Endodermal cell (in vitro differentiated cells): ENCODE data around the gene PXDN. TPM values are rescaled to one million over a fixed set of nuclear protein-coding genes. Genes with fewer than 3 reads are reported as not detected.

Source experiments
- DNase-seq: peaks from one replicate; pipeline ENCODE4 v3.0.0-alpha.2; 2017
- H3K27ac ChIP-seq: 2 replicates; pipeline ENCODE4 v1.5.1; 2013; ENCODE audit warnings: mild to moderate bottlenecking, low read depth, low read length, moderate library complexity
- H3K27me3 ChIP-seq: 2 replicates; pipeline ENCODE4 v1.6.1; 2013; ENCODE audit warnings: mild to moderate bottlenecking, low read length, moderate library complexity; ENCODE audit not compliant: insufficient read depth, control insufficient read depth, poor library complexity, severe bottlenecking
- H3K36me3 ChIP-seq: 2 replicates; pipeline ENCODE4 v1.7.0; 2013; ENCODE audit warnings: mild to moderate bottlenecking, low read length, moderate library complexity; ENCODE audit not compliant: control insufficient read depth, insufficient read depth
- H3K4me1 ChIP-seq: one replicate; pipeline ENCODE4 v1.7.0; 2013; ENCODE audit warnings: low read length; ENCODE audit not compliant: control insufficient read depth, insufficient read depth
- H3K4me3 ChIP-seq: 2 replicates; pipeline ENCODE4 v1.5.1; 2013; ENCODE audit warnings: mild to moderate bottlenecking, low read length, moderate library complexity
- H3K9ac ChIP-seq: 2 replicates; pipeline ENCODE4 v1.6.1; 2013; ENCODE audit warnings: mild to moderate bottlenecking, low read length, moderate library complexity; ENCODE audit not compliant: poor library complexity, severe bottlenecking; ENCODE audit errors: extremely low read depth
- H3K9me3 ChIP-seq: 2 replicates; pipeline ENCODE4 v1.6.1; 2013; ENCODE audit warnings: mild to moderate bottlenecking, low read length, moderate library complexity; ENCODE audit not compliant: control insufficient read depth
- H3K27ac Mint-ChIP-seq: 2 replicates; pipeline ENCODE4 v1.8.0; 2020; ENCODE audit warnings: mixed read lengths
- H3K27me3 Mint-ChIP-seq: 2 replicates; pipeline ENCODE4 v1.8.0; 2021; ENCODE audit warnings: mild to moderate bottlenecking, mixed read lengths; ENCODE audit not compliant: insufficient read depth
- H3K36me3 Mint-ChIP-seq: 2 replicates; pipeline ENCODE4 v1.8.0; 2020; ENCODE audit warnings: low read depth, mixed read lengths
- H3K4me1 Mint-ChIP-seq: 2 replicates; pipeline ENCODE4 v1.8.0; 2020; ENCODE audit warnings: mixed read lengths
- H3K4me3 Mint-ChIP-seq: 2 replicates; pipeline ENCODE4 v1.8.0; 2020; ENCODE audit warnings: mild to moderate bottlenecking, moderate library complexity, mixed read lengths
- H3K9me3 Mint-ChIP-seq: 2 replicates; pipeline ENCODE4 v1.8.0; 2020; ENCODE audit warnings: mild to moderate bottlenecking, mixed read lengths
- WGBS, 2 experiments: methylation state at CpG; one replicate each; pipeline versions ENCODE4 v1.1.5 to v1.1.7; 2013; ENCODE audit warnings: missing lambda C conversion rate in 2 of 2, mixed read lengths in 1 of 2; ENCODE audit not compliant: insufficient coverage in 1 of 2, insufficient read length in 1 of 2; 5-methylcytosine and 5-hydroxymethylcytosine counted together
- total RNA-seq, 2 donors: library from RNA; stranded (reverse); fragmentation: NEBNext Ultra II Directional in 1 of 2; extraction: Animal tissue kit (Norgen Biotek cat#: 25700) in 1 of 2; gene quantifications; 2 replicates in 1 of 2; 3 replicates in 1 of 2; pipeline ENCODE4 v1.2.1, GENCODE V29; 2021
- TF ChIP-seq, protein P1 (sequence below): fragments of 200-600 bp; sonication (generic); conservative IDR thresholded peaks from 2 replicates; pipeline ENCODE4 v1.5.0; 2021; ENCODE audit warnings: antibody characterized with exemption, mild to moderate bottlenecking

PXDN gene
- total RNA-seq, 2 donors from 2014 or later = 212 to 247 TPM

GRCh38 chr2:1772471-1773267, 28.4 kb upstream of the PXDN start:
- H3K4me1 Mint-ChIP-seq = no peaks in the 10 kb centered on the region
- WGBS, 2 experiments = 92 to 96% methylated on average over 6 to 8 of the region's 8 CpGs
- H3K36me3 Mint-ChIP-seq = no peaks in the 10 kb centered on the region
- no peaks in the 10 kb centered on the region for H3K9me3 Mint-ChIP-seq
- no peaks in the 10 kb centered on the region for H3K4me1 ChIP-seq
- no peaks in the 10 kb centered on the region for H3K36me3 ChIP-seq
- H3K27me3 ChIP-seq = no peaks in the 10 kb centered on the region
- no peaks in the 10 kb centered on the region for H3K27me3 Mint-ChIP-seq
- TF ChIP-seq, protein P1, sequence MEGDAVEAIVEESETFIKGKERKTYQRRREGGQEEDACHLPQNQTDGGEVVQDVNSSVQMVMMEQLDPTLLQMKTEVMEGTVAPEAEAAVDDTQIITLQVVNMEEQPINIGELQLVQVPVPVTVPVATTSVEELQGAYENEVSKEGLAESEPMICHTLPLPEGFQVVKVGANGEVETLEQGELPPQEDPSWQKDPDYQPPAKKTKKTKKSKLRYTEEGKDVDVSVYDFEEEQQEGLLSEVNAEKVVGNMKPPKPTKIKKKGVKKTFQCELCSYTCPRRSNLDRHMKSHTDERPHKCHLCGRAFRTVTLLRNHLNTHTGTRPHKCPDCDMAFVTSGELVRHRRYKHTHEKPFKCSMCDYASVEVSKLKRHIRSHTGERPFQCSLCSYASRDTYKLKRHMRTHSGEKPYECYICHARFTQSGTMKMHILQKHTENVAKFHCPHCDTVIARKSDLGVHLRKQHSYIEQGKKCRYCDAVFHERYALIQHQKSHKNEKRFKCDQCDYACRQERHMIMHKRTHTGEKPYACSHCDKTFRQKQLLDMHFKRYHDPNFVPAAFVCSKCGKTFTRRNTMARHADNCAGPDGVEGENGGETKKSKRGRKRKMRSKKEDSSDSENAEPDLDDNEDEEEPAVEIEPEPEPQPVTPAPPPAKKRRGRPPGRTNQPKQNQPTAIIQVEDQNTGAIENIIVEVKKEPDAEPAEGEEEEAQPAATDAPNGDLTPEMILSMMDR = no peak
- no peak overlapping the region for H3K4me3 Mint-ChIP-seq
- peak; percentile 35 for DNase-seq
- H3K27ac Mint-ChIP-seq = no peak overlapping the region
- no peak overlapping the region for H3K4me3 ChIP-seq
- no peaks in the 10 kb centered on the region for H3K9me3 ChIP-seq
- H3K9ac ChIP-seq = no peak overlapping the region
- no peak overlapping the region for H3K27ac ChIP-seq

DNA sequence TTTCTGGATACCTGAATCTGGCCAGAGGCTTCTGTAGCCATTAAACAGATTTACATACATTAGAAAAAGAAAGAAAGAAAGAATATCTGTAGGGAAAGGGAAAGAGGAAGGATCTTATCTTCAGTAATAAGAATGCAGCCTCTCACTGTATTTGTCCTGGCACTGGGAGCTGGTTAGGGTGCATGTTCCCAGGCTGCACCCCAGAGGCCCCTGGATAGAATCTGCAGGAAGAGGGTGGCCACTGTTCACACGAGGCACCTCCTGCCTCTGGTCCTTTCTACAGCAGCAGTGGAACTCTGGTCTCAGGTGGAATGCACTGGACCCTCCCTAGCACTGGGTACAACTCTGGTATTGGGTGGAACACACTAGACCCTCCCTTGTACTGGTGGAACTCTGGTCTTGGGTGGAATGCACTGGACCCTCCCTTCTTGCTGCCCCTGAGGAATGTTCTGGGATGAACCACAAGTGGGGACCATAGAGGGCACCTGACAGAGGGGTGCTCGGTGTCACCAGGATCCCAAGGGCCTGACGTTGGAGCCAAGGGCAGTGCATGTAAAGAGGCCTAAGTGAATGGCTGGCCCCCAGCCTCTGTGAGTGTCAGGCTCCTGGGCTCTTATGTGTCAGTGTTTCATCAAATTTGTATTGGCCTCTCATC, 27.4 kb upstream of the PXDN start:
- Histone ChIP-seq H3K27ac (no peak overlapping the region), H3K4me3 (no peak overlapping the region), H3K9ac (no peak overlapping the region), H3K9me3 (no peaks in the 10 kb centered on the region), H3K4me1 (no peaks in the 10 kb centered on the region), H3K27me3 (no peaks in the 10 kb centered on the region), H3K36me3 (no peaks in the 10 kb centered on the region)
- Mint-ChIP-seq H3K27ac (no peak overlapping the region), H3K27me3 (no peaks in the 10 kb centered on the region), H3K9me3 (no peaks in the 10 kb centered on the region), H3K36me3 (no peaks in the 10 kb centered on the region), H3K4me3 (no peak overlapping the region), H3K4me1 (no peaks in the 10 kb centered on the region)
- TF ChIP-seq, protein P1 = no peak
- DNase-seq = peak; percentile 46
- WGBS, 2 experiments = 84 to 94% methylated on average over 3 of the region's 3 CpGs

DNA sequence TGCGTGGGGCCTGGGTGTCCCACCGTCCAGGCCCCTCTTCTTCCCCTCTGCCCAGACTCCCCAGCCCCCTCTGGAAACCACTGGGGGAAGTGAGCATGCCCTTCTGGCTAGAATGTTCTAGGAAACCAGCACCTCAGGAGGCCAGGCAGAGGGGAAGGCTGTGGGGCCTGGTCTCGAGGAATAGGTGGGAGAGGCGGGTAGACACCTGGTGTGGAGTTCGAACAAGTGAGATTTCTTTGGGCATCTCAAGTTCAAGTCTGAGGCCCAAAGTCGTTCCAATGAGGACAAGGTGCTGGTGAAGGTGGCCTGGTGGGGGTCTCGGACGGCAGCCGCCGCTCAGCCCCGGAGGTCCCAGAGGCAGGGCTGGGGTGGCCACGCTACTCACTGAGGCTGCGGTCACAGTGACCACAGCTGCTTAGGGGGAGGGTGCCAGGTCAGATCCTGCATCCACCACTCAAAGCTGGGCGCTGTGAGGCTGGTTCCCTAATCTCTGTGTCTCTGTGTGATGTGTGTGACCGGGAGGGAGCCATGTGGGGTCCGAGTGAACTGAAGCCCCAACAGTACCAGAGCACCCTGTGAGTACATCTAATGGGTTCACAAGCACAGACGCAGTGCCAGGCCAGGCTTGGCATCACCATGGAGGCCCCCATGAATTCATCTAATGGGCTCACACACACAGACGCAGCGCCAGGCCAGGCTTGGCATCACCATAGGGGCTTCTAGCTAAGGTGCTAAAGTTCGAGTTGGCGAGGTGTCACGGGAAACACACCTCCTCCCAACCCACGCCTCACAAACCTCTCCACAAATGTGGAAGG, 26.5 kb upstream of the PXDN start:
- WGBS, 2 experiments = 92 to 93% methylated on average over 9 to 23 of the region's 23 CpGs
- Mint-ChIP-seq H3K27ac (no peak overlapping the region), H3K4me1 (no peaks in the 10 kb centered on the region), H3K27me3 (no peaks in the 10 kb centered on the region), H3K36me3 (no peaks in the 10 kb centered on the region), H3K4me3 (no peak overlapping the region), H3K9me3 (no peaks in the 10 kb centered on the region)
- Histone ChIP-seq H3K9ac (no peak overlapping the region), H3K4me3 (no peak overlapping the region), H3K27me3 (no peaks in the 10 kb centered on the region), H3K36me3 (no peaks in the 10 kb centered on the region), H3K4me1 (no peaks in the 10 kb centered on the region), H3K27ac (no peak overlapping the region), H3K9me3 (no peaks in the 10 kb centered on the region)
- DNase-seq = peak; percentile 41
- TF ChIP-seq, protein P1 = no peak
